NB4 (cell line): Measurements from ENCODE around the gene SYNM.

Source experiments
- DNase-seq: peaks from one replicate; pipeline ENCODE4 v3.0.0; 2010; ENCODE audit warnings: low read depth
- H3K4me3 ChIP-seq: one replicate; pipeline ENCODE4 v1.5.1; 2011; ENCODE audit warnings: mild to moderate bottlenecking, low read depth, low read length, moderate library complexity
- MYC ChIP-seq: IDR thresholded peaks from 2 replicates; pipeline ENCODE4 v1.6.1; 2011; ENCODE audit warnings: low read depth, low read length
- POLR2A ChIP-seq: IDR thresholded peaks from 2 replicates; pipeline ENCODE4 v1.6.1; 2011; ENCODE audit warnings: mild to moderate bottlenecking; ENCODE audit not compliant: insufficient read length; ENCODE audit errors: extremely low read depth
- TF ChIP-seq, protein P1 (sequence below): IDR thresholded peaks from one replicate; pipeline ENCODE4 v1.5.1; 2012; ENCODE audit warnings: low read depth, low read length
- TF ChIP-seq, protein P2 (sequence below): IDR thresholded peaks from 2 replicates; pipeline ENCODE4 v1.6.1; 2011; ENCODE audit warnings: low read depth, low read length

Gene SYNM

DNA sequence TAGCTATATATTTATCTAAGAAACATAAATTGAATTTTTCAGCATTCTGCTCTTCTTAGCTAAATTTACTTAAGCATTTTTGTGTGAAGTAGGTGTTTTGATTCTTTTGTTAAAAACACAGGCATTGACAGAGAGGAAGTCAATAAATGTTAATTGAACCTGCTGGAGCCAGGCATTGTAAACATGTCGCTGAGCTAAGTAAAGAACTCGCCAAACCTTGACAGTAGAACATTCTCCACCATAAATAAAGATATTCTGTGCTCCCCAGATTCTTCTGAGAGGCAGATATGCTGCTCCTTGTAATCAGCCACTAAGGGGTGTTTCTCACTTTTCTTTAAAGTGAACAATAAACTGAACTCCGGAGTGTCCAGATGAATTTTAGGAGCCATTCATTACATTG lies 38.4 kb downstream of the SYNM start:
- TF ChIP-seq, protein P1, sequence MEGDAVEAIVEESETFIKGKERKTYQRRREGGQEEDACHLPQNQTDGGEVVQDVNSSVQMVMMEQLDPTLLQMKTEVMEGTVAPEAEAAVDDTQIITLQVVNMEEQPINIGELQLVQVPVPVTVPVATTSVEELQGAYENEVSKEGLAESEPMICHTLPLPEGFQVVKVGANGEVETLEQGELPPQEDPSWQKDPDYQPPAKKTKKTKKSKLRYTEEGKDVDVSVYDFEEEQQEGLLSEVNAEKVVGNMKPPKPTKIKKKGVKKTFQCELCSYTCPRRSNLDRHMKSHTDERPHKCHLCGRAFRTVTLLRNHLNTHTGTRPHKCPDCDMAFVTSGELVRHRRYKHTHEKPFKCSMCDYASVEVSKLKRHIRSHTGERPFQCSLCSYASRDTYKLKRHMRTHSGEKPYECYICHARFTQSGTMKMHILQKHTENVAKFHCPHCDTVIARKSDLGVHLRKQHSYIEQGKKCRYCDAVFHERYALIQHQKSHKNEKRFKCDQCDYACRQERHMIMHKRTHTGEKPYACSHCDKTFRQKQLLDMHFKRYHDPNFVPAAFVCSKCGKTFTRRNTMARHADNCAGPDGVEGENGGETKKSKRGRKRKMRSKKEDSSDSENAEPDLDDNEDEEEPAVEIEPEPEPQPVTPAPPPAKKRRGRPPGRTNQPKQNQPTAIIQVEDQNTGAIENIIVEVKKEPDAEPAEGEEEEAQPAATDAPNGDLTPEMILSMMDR: no peak
- TF ChIP-seq POLR2A (no peak), MYC (no peak)
- TF ChIP-seq, protein P2, sequence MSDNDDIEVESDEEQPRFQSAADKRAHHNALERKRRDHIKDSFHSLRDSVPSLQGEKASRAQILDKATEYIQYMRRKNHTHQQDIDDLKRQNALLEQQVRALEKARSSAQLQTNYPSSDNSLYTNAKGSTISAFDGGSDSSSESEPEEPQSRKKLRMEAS: no peak
- DNase-seq: no peak
- no peak overlapping the region for H3K4me3 ChIP-seq

- DNase-seq: no peak
- H3K4me3 ChIP-seq: no peak overlapping the region
- TF ChIP-seq, protein P2: no peak
- TF ChIP-seq, protein P1: no peak
- TF ChIP-seq POLR2A (no peak), MYC (no peak)
These were observed 39.1 kb downstream of the SYNM start for GRCh38 chr15:99143655-99144610.

GRCh38 chr15:99145005-99145404 lies 40.1 kb downstream of the SYNM start:
- TF ChIP-seq, protein P1: no peak
- no peak for TF ChIP-seq POLR2A
- no peak for TF ChIP-seq MYC
- TF ChIP-seq, protein P2: no peak
- no peak for DNase-seq
- H3K4me3 ChIP-seq: no peak overlapping the region

GRCh38 chr15:99145778-99146177 lies 40.9 kb downstream of the SYNM start:
- TF ChIP-seq POLR2A (no peak), MYC (no peak)
- TF ChIP-seq, protein P1: no peak
- TF ChIP-seq, protein P2: no peak

DNA sequence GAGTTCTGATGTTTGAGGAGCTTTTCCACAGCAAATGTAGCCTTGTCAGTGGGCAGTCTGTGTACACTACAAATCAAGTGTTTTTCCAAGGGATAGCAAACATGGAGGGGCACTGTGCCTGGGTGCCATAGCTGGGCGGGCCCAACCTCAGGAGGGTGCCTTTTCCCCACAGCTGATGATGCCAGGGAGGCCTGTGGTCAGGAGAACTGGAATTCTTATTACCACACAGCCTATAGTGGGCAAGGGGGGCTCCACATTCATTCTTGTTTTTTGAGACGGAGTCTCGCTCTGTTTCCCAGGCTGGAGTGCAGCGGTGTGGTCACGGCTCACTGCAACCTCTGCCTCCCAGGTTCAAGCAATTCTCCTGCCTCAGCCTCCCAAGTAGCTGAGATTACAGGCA lies 41.8 kb downstream of the SYNM start:
- no peak for DNase-seq
- TF ChIP-seq MYC: no peak
- TF ChIP-seq, protein P1: no peak
- TF ChIP-seq POLR2A: no peak
- TF ChIP-seq, protein P2: no peak
- no peak overlapping the region for H3K4me3 ChIP-seq

More at GRCh38 chr15:99145778-99146177, 40.9 kb downstream of the SYNM start:
- DNase-seq: no peak
- H3K4me3 ChIP-seq: no peak overlapping the region
